ENCODE data around the gene SLC9A7. TPM values are rescaled to one million over a fixed set of nuclear protein-coding genes. Genes with fewer than 3 reads are reported as not detected.

Gene SLC9A7
- polyA plus RNA-seq, 2 of the 4 experiments (the other 2 are of a cell fraction) = 9.8 to 21.1 TPM

DNA sequence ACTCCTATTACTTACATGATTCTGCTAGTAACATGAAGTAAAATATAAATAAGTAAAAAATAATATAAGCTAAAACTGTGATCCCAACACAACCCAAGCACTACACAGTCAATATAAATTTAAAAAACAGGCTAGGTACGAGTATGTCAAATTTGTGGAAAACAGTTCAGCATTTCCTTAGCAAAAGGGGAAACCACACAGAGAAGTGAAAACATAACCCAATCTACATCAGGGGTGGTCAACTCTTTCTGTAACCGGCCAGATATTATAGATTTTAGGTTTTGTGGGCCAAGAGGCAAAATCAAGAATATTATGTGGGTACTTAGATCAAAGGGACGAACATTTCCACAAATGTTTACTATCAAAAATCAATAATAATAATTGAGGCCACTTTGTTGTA is 115.3 kb downstream of the SLC9A7 start:
- FAIRE-seq = peak; percentile 74
- no peaks in the 10 kb centered on the region for H3K9me3 ChIP-seq
- TF ChIP-seq, protein P1, sequence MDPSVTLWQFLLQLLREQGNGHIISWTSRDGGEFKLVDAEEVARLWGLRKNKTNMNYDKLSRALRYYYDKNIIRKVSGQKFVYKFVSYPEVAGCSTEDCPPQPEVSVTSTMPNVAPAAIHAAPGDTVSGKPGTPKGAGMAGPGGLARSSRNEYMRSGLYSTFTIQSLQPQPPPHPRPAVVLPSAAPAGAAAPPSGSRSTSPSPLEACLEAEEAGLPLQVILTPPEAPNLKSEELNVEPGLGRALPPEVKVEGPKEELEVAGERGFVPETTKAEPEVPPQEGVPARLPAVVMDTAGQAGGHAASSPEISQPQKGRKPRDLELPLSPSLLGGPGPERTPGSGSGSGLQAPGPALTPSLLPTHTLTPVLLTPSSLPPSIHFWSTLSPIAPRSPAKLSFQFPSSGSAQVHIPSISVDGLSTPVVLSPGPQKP (IDR thresholded peaks at IDR 0.05; ENCODE audit: low read depth, low read length) = no peak
- TF ChIP-seq, protein P2, sequence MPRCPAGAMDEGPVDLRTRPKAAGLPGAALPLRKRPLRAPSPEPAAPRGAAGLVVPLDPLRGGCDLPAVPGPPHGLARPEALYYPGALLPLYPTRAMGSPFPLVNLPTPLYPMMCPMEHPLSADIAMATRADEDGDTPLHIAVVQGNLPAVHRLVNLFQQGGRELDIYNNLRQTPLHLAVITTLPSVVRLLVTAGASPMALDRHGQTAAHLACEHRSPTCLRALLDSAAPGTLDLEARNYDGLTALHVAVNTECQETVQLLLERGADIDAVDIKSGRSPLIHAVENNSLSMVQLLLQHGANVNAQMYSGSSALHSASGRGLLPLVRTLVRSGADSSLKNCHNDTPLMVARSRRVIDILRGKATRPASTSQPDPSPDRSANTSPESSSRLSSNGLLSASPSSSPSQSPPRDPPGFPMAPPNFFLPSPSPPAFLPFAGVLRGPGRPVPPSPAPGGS (IDR thresholded peaks at IDR 0.05) = no peak
- TF ChIP-seq SREBF2 (IDR thresholded peaks at IDR 0.05) (no peak), MYC (IDR thresholded peaks at IDR 0.05; ENCODE audit: borderline replicate concordance, low read length) (no peak), BHLHE40 (IDR thresholded peaks at IDR 0.05; ENCODE audit: low read depth, low read length) (no peak)
- H3K4me1 ChIP-seq = no peaks in the 10 kb centered on the region
- H3K4me3 ChIP-seq = no peak overlapping the region
- POLR2A ChIA-PET = no interaction called here
- ATAC-seq = no peak
- WGBS (ENCODE audit: missing lambda C conversion rate) = 84% methylated on average over 3 of the region's 3 CpGs
- CTCF ChIA-PET = interaction anchor here (2.6 to 2.9 kb wide), 2 partner anchors 88 to 153 kb away, joined by 9 to 19 read pairs; no protein-coding TSS in a partner anchor
- H3K4me2 ChIP-seq = no peak overlapping the region
- no peak for DNase-seq (ENCODE audit: low read depth in 1 of 2, low spot score in 1 of 2)
- H3K27ac ChIP-seq = no peak overlapping the region

DNA sequence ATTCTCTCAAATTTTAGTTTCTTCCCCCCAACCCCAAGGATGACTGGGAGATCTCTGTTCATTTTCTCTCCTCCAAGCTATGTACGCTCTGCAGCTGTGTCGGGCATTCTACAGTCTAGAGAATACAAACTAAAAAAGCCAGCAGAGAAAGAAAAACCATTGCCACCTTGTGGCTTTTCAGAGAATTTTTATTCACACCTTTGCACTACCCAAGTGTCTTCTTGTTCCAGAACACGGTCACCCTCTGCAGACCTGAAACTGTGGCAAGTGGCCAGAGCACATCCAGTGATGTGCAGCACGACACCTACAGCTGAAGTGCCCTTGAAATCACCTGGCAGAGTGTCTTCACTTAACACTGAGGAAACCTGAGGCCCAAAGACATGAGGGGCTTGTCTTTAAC is 116.8 kb downstream of the SLC9A7 start:
- peak; percentile 7 to 28 for DNase-seq (ENCODE audit: low read depth in 1 of 2, low spot score in 1 of 2)

DNA sequence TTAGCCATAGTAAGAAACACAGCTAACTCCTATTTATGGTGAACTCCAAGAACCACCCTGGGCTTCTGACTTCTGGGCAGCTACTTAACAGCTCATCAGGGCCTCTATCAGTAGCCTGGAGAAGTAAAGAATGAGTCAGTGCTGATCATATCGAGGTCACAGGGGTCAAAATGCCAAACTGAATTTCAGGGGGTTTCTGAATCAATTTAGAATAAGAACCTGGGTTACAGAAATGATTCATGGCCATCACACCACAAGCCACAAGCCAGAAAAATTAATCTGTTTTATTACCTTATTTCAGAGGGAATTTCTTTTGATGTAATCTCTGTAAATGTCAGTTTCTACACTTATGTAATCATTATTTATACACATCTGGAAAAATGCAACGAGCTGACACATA is 121.0 kb downstream of the SLC9A7 start:
- Histone ChIP-seq H3K27ac (0 out of 6 replicates have a peak overlapping the region, but pooled peaks of 1 of the 2 experiments have one; percentile 28), H3K9me3 (no peaks in the 10 kb centered on the region), H3K4me1 (peaks cover 23% of the 10 kb centered on the region), H3K4me3 (no peak overlapping the region), H3K4me2 (peak overlapping the region; percentile 35; the same call in 2 of the 3 replicates)
- ATAC-seq = peak in 1 of 2 experiments; percentile 35; a peak in 1 of 6 replicates
- ChIA-PET POLR2A (no interaction called here), CTCF (no interaction called here)
- 11% methylated on average over 2 of the region's 2 CpGs for WGBS (ENCODE audit: missing lambda C conversion rate)
- DNase-seq (ENCODE audit: low read depth in 1 of 2, low spot score in 1 of 2) = peak in 1 of 2 experiments; percentile 6
- FAIRE-seq = peak; percentile 32
- TF ChIP-seq GATA3 (IDR thresholded peaks at IDR 0.05; ENCODE audit: borderline replicate concordance) = no peak
- no peak for TF ChIP-seq BHLHE40 (IDR thresholded peaks at IDR 0.05; ENCODE audit: low read depth, low read length)
- TF ChIP-seq, protein P3, sequence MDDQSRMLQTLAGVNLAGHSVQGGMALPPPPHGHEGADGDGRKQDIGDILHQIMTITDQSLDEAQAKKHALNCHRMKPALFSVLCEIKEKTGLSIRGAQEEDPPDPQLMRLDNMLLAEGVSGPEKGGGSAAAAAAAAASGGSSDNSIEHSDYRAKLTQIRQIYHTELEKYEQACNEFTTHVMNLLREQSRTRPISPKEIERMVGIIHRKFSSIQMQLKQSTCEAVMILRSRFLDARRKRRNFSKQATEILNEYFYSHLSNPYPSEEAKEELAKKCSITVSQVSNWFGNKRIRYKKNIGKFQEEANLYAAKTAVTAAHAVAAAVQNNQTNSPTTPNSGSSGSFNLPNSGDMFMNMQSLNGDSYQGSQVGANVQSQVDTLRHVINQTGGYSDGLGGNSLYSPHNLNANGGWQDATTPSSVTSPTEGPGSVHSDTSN (IDR thresholded peaks at IDR 0.05) = no peak
- no peak for TF ChIP-seq ZNF302 (CRISPR knock-in tag; IDR thresholded peaks at IDR 0.05)
- no peak for TF ChIP-seq MAZ (IDR thresholded peaks at IDR 0.05; ENCODE audit: borderline replicate concordance, low read depth, low read length)
- no peak for TF ChIP-seq FOSB (CRISPR knock-in tag; IDR thresholded peaks at IDR 0.05)
- TF ChIP-seq SMC3 (IDR thresholded peaks at IDR 0.05) = no peak
- no peak for TF ChIP-seq ESRRA (IDR thresholded peaks at IDR 0.05; ENCODE audit: borderline replicate concordance, low read length)
- TF ChIP-seq, protein P4, sequence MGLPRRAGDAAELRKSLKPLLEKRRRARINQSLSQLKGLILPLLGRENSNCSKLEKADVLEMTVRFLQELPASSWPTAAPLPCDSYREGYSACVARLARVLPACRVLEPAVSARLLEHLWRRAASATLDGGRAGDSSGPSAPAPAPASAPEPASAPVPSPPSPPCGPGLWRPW (IDR thresholded peaks at IDR 0.05) = no peak
- TF ChIP-seq, protein P5, sequence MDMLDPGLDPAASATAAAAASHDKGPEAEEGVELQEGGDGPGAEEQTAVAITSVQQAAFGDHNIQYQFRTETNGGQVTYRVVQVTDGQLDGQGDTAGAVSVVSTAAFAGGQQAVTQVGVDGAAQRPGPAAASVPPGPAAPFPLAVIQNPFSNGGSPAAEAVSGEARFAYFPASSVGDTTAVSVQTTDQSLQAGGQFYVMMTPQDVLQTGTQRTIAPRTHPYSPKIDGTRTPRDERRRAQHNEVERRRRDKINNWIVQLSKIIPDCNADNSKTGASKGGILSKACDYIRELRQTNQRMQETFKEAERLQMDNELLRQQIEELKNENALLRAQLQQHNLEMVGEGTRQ (IDR thresholded peaks at IDR 0.05) = no peak
- no peak for TF ChIP-seq NPAS2 (CRISPR knock-in tag; IDR thresholded peaks at IDR 0.05; ENCODE audit: borderline replicate concordance)
- no peak for TF ChIP-seq HEYL (CRISPR knock-in tag; IDR thresholded peaks at IDR 0.05)
- no peak for TF ChIP-seq EP300 (IDR thresholded peaks at IDR 0.05)
- TF ChIP-seq CHD2 (IDR thresholded peaks at IDR 0.05; ENCODE audit: low read length, partially characterized antibody) = no peak
- no peak for TF ChIP-seq HOXA7 (CRISPR knock-in tag; IDR thresholded peaks at IDR 0.05)
- TF ChIP-seq FOXS1 (CRISPR knock-in tag; IDR thresholded peaks at IDR 0.05) = no peak
- no peak for TF ChIP-seq JUN (IDR thresholded peaks at IDR 0.05)

More for the DNA sequence above, 116.8 kb downstream of the SLC9A7 start:
- FAIRE-seq = no peak
- TF ChIP-seq, protein P4 (IDR thresholded peaks at IDR 0.05) = no peak
- TF ChIP-seq RAD21 (conservative IDR thresholded peaks at IDR 0.05 in 1 of 2, IDR thresholded peaks at IDR 0.05 in 1 of 2) (peak; percentile 49 to 57), NFE2L2 (conservative IDR thresholded peaks at IDR 0.05; ENCODE audit: low read length) (no peak), SMC3 (IDR thresholded peaks at IDR 0.05) (peak; percentile 67)
- TF ChIP-seq, protein P6, sequence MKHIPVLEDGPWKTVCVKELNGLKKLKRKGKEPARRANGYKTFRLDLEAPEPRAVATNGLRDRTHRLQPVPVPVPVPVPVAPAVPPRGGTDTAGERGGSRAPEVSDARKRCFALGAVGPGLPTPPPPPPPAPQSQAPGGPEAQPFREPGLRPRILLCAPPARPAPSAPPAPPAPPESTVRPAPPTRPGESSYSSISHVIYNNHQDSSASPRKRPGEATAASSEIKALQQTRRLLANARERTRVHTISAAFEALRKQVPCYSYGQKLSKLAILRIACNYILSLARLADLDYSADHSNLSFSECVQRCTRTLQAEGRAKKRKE (CRISPR knock-in tag; IDR thresholded peaks at IDR 0.05; ENCODE audit: low read depth) = no peak
- TF ChIP-seq, protein P7, sequence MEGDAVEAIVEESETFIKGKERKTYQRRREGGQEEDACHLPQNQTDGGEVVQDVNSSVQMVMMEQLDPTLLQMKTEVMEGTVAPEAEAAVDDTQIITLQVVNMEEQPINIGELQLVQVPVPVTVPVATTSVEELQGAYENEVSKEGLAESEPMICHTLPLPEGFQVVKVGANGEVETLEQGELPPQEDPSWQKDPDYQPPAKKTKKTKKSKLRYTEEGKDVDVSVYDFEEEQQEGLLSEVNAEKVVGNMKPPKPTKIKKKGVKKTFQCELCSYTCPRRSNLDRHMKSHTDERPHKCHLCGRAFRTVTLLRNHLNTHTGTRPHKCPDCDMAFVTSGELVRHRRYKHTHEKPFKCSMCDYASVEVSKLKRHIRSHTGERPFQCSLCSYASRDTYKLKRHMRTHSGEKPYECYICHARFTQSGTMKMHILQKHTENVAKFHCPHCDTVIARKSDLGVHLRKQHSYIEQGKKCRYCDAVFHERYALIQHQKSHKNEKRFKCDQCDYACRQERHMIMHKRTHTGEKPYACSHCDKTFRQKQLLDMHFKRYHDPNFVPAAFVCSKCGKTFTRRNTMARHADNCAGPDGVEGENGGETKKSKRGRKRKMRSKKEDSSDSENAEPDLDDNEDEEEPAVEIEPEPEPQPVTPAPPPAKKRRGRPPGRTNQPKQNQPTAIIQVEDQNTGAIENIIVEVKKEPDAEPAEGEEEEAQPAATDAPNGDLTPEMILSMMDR (IDR thresholded peaks at IDR 0.05) = peak; percentile 46
- POLR2A ChIA-PET = no interaction called here
- CTCF ChIA-PET = interaction anchor here (0.6 to 2.9 kb wide), 10 partner anchors 13 to 158 kb away, joined by 3 to 19 read pairs (median 4); no protein-coding TSS in a partner anchor
- Histone ChIP-seq H3K4me2 (no peak overlapping the region), H3K4me3 (no peak overlapping the region), H3K9me3 (no peaks in the 10 kb centered on the region), H3K27ac (no peak overlapping the region), H3K4me1 (peaks cover 12% of the 10 kb centered on the region)
- WGBS (ENCODE audit: missing lambda C conversion rate) = 56% methylated on average over 4 of the region's 4 CpGs
- ATAC-seq = peak; percentile 66 to 82; a peak in 5 of 6 replicates
